Sigmoid colon (tissue), 4 donors: ENCODE results near the gene FOXR1.

Source experiments
- CTCF ChIP-seq, 4 experiments: fragments of 450-650 bp in 3 of 4; fragments of 200-600 bp in 1 of 4; IDR thresholded peaks; one replicate each; pipeline ENCODE4 v1.5.1; 2016 to 2019; ENCODE audit warnings: antibody characterized with exemption in 4 of 4, mild to moderate bottlenecking in 3 of 4, moderate library complexity in 2 of 4
- EP300 ChIP-seq, 4 donors: sonication (generic); formaldehyde crosslinking; IDR thresholded peaks; one replicate each; pipeline ENCODE4 v1.6.1; 2017; ENCODE audit warnings: antibody characterized with exemption in 4 of 4
- POLR2A ChIP-seq, 2 donors: fragments of 450-650 bp; IDR thresholded peaks; one replicate each; pipeline ENCODE4 v1.6.1; 2016; ENCODE audit warnings: antibody characterized with exemption in 2 of 2, mild to moderate bottlenecking in 2 of 2, moderate library complexity in 2 of 2
- POLR2AphosphoS5 ChIP-seq, 4 donors: sonication (generic); formaldehyde crosslinking; IDR thresholded peaks; one replicate each; pipeline ENCODE4 v1.6.1; 2017; ENCODE audit warnings: antibody characterized with exemption in 4 of 4

GRCh38 chr11:119025978-119026766 lies 54.6 kb downstream of the FOXR1 start:
- no peak for TF ChIP-seq EP300 (IDR thresholded peaks at IDR 0.05)
- TF ChIP-seq CTCF (IDR thresholded peaks at IDR 0.05), result no peak
- TF ChIP-seq POLR2A (IDR thresholded peaks at IDR 0.05), result no peak
- no peak for TF ChIP-seq POLR2AphosphoS5 (IDR thresholded peaks at IDR 0.05)
